Hematopoietic multipotent progenitor cell treated with erythropoietin and hydrocortisone succinate and interleukin-3 and kit ligand, for 17 days (in vitro differentiated cells): ENCODE results near the gene ZNF577.
A peak's percentile ranks its signal among the peaks of the same experiment; 100 is the strongest.
"Not testable (repeated sequence)": the region's sequence is repeated elsewhere in the genome, so short reads cannot be mapped to it uniquely, and the experiment has no call there.

ENCODE experiments used
- DNase-seq: peaks from one replicate; pipeline ENCODE4 v3.0.0-alpha.2; 2015; ENCODE audit warnings: low spot score

ZNF577 gene

DNA sequence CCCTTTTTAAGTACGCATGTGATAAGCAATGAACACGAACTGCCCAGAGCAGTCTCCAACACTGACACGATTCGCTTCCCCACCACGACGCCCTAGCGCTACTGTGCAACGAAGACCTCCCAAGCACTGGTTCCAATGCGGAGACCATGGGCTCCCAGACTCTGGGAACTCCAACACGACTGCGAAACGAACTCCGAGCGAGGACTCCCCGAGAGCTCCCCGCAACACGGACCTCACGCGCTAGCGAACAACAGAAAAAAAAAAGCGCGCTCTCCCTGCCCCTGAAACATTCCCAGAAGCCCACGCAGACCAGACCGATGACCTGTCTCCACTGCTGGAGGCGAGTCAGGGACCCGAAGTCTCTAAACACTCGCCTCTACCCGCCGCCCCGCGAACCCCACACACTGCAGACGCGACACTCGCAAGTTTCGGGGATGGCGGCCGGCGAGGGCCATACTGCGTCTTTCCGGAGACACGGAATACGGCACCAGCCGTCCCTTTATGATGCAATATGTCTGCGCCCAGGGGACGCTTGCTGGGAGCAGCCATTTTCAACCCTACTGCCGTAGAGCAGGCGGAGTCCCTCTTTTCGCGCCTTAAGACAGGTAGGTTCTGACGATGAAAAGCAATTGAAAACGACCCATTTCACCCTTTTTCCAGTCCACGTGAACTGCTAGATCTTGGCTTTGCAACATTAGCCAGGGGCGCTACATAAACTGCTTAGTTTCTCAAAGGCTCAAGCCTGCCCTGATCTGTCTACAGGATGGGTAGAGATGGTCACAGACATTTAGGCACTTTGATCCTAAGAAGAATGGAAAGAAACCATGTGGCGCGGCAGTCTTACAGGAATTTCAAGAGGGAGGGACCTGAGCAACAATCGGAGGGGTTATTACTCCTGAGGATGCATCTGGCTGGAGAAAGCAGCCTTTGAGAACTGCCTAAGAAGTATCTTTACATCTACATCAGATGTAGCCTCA is at the start of gene ZNF577:
ZNF577 (minus strand) TSS at position 430 of the 977 bp plus-strand sequence. CDS start 7,569 bp downstream, outside the sequence.
- DNase-seq = peak; percentile 34

DNA sequence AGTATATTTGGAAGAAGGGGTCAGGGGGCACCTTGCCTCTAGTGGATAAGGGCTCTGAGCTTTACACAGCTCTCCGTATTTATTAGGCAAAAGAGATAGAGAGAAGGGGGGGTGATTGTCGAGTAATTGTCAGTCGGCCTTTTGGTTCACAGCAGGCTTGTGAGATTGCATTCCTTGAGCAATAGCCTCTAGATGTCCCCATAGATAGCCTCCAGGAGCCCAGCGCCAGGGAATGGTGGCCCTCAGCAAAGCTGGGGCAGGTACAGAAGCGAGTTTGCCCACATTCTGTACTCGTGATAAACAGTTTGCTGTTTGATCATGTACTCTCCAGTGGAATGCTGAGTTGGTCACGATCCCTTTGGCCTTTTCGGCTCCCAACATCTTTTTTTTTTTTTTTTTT is 44.2 kb upstream of the ZNF577 start:
- no peak for DNase-seq

DNA sequence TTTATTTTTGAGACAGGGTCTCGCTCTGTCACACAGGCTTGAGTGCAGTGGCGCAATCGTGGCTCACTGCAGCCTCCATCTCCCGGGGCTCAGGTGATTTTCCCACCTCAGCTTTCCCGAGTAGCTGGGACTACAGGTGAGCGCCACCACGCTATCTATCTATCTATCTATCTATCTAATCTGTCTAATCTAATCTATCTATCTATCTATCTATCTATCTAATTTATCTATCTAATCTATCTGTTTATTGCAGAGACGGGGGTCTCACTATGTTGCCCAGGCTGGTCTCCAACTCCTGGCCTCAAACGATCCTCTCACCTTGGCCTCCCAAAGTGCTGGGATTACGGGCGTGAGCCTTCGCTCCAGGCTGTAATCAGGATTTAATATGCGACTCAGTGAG is 40.1 kb upstream of the ZNF577 start:
- DNase-seq = no peak

DNA sequence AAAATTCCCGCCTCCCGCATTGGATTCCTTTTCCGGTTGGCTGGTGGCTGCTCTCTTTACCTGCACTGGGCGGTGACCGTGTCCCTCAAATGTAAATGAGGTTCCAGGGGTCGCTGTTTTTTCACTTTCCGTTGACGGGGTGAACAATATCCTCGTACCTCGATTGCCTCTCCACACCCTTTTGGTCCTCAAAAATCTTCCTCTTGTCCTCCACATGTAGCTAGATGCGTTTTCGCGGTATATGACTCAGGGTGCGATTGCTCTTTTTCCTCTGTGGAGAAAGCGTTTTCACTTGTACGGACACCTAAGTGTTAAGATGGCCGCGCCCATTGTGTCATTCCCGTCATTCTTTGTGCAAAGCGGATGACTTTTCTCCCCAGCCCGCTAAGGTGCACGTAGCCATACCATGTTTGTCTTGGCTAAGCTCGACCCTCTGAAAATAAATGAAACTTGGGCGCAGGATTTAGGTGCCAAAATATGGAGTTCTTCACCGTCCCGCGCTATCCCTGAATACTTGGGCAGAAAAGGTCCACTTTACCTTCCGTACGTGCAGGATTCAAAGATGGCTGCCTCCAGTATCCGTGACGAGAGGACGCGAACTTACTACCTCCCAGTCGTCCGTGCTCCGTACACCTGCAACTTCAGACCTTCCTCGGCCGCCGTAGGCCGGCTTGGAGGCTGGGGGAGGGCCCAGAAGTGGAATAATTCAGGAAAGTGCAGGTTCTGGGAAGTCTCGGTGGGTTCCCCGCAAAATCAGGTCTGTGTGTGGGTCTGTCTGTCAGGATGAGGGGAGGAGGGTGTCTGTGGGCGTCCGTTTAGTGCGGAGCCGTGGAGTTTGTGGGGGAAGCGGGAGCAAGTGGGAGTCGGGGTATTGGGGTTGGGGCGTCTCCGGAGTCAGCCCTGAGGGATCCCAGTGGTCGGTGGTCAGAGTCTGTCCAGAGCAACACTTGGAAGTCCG is 39.3 kb upstream of the ZNF577 start, which contains the start of gene ZNF613:
ZNF613 (plus strand) TSS at position 689 of the 958 bp plus-strand sequence. CDS start 8,749 bp downstream, outside the sequence.
- DNase-seq = peak; percentile 50

DNA sequence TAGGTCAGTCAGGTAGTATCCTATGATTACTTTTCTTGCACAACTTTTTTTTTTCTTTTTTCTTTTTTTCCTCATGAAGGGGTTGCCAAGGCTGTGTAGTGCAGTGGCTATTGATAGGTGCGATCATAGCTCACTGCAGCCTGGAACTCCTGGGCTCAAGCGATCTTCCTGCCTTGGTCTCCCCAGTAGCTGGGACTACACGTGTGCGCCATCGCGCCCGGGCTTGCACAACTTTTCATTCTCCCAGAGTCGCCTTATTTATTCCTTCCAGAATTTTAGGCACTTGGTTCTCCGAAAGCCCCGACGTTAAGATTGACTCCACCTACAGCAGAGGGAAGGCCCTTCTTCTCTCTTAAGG is 38.7 kb upstream of the ZNF577 start:
- DNase-seq = no peak

DNA sequence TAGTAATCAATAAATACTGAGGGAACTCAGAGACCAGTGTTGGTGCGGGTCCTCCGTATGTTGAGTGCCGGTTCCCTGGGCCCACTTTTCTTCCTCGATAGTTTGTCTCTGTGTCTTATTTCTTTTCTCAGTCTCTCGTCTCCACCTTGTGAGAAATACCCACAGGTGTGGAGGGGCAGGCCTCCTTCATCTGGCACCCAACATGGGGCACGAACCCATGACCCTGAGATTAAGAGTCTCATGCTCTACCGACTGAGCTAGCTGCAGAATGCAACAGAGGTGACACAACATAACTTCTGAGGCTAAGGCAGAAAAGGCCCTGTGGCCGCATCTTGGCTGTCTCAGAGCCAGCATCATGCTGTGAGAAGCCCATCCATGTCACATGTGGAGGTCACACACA is 34.2 kb upstream of the ZNF577 start:
- DNase-seq = no peak

DNA sequence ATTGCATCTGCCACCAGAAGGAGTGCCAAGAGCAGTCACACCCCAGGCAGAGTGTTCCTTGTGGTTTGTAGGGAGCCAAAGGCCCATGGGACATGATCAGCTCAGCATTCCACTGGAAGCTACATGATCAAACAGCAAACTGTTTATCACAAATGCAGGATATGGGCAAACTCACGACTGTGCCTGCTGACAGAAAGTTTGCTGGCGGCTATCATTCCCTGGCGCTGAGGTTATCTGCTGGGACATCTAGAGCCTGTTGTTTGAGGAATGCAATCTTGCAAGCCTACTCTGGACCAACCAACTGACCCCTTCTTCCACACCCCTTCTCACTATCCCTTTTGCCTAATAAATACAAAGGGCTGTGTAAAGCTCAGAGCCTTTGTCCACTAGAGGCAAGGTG is 31.9 kb upstream of the ZNF577 start:
- no peak for DNase-seq

DNA sequence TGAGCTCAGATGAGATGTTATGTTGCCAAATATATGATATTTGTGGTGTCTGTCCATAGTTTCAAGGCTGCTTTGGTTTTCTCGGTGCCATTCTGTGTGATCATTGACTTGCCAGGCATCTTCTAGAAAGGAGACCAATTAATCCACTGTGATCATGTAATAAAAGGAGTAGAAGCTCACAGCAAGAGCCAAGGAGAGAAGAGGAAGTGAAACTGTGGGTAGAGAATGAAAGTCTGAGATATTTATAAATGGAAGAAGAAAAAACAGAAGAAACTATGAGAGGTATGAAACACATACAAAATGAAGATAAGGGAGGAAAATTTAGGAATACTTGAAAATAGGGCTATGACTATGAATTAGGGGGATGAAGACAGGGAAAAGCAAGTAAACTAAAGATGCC is 28.4 kb upstream of the ZNF577 start:
- DNase-seq = no peak

DNA sequence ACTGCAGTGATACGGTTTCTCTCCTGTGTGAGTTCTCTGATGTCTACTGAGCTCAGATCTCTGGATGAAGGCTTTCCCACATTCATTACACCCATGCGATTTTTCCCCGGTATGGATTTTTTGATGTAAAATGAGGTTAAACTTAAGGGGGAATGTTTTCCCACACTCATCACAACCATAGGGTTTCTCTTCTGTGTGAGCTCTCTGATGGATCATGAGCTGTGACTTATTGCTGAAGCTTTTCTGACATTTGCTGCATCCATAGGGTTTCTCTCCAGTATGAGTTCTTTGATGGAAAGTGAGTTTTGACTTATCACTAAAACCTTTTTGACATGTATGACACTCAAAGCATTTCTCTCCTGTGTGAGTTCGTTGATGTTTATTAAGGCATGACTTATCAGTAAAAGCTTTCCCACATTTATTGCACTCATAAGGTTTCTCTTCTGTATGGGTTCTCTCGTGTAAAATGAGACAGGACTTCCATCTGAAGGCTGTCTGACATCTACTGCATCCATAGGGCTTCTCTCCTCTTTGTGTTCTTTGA is 27.6 kb upstream of the ZNF577 start:
- DNase-seq = no peak

DNA sequence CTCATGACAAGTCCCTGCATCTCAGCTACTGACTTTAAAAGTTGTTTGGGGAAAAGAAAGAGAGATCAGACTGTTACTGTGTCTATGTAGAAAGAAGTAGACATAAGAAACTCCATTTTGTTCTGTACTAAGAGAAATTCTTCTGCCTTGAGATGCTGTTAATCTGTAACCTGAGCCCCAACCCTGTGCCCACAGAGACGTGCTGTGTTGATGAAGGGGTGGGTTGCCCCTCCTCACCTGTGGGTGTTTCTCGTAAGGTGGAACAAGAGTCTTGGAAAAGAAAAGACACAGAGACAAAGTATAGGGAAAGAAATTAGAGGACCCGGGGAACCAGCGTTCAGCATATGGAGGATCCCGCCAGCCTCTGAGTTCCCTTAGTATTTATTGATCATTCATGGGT is 20.2 kb upstream of the ZNF577 start:
- not testable (repeated sequence) for DNase-seq

DNA sequence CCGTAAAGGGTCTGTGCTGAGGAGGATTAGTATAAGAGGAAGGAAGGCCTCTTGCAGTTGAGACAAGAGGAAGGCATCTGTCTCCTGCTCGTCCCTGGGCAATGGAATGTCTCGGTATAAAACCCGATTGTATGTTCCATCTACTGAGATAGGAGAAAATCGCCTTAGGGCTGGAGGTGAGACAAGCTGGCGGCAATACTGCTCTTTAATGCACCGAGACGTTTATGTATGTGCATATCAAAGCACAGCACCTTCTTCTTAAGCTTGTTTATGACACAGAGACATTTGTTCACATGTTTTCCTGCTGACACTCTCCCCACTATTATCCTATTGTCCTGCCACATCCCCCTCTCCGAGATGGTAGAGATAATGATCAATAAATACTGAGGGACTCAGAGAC is 18.4 kb upstream of the ZNF577 start:
- DNase-seq = not testable (repeated sequence)

DNA sequence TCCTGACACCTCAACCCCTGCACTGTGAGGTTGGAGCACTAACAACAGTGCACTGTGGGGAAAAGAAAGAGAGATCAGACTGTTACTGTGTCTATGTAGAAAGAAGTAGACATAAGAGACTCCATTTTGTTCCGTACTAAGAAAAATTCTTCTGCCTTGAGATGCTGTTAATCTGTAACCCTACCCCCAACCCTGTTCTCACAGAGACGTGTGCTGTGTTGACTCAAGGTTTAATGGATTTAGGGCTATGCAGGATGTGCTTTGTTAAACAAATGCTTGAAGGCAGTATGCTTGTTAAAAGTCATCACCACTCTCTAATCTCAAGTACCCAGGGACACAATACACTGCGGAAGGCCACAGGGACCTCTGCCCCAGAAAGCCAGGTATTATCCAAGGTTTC is 17.9 kb upstream of the ZNF577 start:
- not testable (repeated sequence) for DNase-seq

DNA sequence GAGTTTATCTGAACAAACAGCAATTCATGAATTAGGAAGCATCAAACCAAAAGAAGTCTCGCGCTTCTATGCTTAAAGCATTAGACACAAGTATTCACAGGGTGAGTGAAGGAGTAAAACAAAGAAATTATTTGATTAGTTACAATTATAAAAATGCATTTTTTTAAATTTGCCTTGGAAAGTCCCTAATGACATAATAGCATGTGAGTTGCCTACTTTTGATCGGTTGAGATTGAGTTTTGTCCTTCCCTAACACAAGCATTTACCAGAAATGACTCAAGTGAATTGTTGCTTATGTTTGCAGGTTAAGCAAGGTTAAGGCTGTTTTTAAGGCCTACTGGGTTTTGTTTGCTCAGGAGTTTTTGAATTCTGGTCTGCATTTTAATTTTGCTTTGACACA is 17.5 kb upstream of the ZNF577 start:
- no peak for DNase-seq

DNA sequence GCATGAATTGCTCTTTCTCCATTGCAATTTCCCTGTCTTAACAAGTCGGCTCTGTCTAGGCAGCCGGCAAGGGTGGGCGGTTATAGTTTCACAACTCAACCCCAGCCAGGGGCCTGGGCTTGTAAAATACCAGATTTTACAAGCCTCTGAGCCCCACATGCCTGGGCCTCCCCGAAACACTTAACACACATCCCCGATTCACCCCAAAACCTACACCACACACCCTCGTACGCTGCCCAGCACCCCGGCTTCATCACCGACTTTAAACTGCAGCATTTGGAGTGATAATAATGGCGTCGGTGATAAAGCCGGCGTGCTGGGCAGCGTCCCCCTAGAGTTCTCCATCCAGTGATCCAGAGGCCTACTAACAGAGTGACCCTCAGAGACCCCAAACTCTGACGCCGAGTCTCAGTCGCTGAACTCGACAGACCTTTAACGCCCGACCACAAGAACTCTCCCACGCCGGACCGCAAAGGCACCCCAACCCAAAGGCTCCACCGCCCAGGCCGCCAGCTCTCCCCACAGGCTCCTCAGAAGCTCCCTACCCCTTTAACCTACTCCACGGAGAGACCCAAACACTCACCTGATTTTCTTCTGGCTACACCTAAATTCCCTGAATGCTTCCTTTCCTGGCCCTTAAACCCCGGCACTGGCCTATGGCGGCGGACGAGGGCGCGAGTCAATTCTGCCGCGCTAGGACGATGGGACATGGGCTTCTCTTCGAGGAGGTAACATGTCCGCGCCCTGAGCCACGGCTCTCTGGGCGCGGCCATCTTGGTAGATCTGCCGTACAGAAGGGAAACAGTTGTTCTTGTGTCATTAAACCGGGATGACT is 16.8 kb upstream of the ZNF577 start, which contains the start of gene ZNF649:
ZNF649 (minus strand) TSS at position 687 of the 835 bp plus-strand sequence. CDS start 4,910 bp downstream, outside the sequence.
- DNase-seq = peak; percentile 53

DNA sequence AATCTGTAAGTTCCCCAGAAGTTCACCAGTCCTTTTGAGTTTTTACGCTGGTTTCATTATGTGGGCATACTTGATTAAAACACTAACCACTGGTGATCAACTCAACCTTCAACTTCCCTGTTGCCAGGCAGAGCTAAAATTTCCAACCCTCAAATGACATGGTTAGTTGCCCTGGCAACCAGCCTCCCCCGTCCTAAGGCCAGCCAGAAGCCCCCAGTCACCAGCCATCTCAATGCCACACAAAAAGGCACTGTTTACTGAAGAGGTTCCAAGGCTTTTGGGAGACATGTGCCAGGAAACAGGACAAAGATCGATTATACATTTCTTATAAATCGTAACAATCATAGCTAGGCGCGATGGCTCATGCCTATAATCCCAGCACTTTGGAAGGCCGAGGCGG is 15.4 kb upstream of the ZNF577 start:
- no peak for DNase-seq

DNA sequence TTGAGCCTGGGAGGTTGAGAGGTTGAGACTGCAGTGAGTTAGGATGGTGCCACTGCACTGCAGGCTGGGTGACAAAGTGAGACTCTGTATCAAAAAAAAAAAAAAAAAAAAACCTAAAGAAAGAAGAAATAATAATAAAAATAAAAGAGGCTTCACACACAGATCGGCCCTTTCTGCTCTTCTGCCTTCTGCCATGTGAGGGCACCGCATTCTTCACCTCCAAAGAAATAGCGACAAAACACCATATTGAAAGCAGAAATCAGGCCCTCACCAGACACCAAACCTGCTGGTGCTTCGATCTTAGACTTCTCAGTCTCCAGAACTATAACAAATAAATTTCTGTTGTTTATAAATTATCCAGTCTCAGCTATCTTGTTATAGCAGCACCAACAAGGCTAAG is 14.1 kb upstream of the ZNF577 start:
- DNase-seq = no peak

DNA sequence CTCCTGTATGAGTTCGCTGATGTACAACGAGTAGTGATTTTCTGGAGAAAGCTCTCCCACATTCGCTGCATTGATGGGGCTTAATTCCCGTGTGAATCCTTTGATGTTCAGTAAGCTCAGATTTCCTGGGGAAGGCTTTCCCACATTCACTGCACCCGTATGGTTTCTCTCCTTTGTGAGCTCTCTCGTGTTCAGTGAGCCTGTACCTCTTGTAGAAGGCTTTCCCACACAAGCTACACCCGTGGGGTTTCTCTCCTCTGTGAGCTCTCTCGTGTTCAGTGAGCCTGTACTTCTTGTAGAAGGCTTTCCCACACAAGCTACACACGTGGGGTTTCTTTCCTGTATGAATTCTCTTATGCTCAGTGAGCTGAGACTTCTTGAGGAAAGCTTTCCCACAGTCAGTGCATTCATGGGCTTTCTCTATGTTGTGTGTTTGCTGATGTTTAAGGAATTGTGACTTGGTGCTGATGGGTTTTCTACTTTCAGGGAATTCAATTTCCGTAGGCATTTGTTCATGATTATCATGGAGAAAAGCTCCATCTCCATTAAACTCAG is 3.5 kb upstream of the ZNF577 start:
- DNase-seq = no peak

DNA sequence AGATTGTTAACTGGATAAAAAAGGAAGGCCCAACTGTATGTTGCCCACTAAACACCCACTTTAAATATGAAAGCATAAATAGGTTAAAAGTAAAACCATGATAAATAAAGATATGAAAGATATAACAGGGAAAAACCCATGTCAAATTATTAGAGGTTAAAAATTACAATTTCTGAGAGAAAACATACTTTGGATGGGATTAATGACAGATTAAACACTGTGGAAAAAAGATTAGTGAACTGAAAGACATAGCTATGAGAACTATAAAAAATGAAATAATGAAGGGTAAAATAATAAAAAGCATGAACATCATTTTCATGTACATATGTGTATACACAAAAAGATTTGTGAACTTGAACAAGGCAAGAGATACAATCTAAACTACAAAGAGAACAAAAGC is 2.2 kb upstream of the ZNF577 start:
- DNase-seq = no peak

DNA sequence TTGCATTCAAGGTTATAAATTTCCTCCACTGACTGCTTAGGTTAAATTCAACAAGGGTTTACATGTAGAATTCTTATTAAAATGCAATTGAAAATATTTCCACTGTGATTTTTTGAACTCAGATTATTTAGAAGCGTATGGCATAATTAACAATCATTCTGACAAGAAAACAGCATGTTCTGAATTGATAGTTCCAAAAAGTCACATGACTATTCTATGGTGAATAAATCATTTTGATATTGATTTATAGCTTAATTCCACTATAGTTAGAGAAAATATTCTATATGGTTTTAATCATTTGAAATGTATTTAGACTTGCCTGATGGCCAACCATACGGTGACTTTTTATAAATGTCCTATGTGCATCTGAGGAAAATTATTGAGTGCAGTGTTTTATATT is 3.0 kb downstream of the ZNF577 start:
- DNase-seq = no peak

DNA sequence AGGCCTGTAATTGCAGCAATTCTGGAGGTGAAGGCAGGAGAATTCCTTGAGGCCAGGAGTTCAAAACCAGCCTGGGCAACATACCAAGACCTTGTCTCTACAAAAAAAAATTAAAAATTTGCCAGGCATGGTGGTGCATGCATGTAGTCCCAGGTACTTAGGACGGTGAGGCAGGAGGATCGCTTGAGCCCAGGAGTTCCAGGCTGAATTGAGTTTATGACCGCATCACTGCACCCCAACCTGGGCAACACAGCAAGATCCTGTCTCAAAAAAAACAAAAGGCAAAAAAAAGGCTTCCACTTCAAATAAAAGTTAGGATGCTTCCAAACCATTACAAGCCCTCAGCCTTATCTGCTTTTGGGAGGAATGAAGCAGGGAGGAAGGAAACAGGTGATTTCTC is 5.2 kb downstream of the ZNF577 start:
- no peak for DNase-seq

DNA sequence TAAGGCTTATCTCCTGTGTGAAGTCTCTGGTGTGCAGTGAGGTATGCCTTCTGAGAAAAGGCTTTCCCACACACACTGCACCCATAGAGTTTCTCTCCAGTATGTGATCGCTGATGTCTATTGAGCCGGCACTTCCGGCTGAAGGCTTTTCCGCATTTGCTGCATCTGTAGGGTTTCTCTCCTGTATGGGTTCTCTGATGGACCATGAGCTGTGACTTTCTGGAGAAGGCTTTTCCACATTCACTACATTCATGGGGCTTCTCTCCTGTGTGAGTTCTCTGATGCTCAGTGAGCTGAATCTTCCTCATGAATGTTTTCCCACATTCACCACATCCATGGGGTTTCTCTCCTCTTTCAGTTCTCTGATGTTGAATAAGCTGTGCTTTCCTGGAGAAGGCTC is 14.7 kb downstream of the ZNF577 start:
- DNase-seq = no peak
